OCI-LY7 (cell line): ENCODE results near the gene NEAT1.

Experiments
- CTCF ChIP-seq: fragments of 200-600 bp; sonication (generic); conservative IDR thresholded peaks from 2 replicates; pipeline ENCODE4 v1.5.1; 2014; ENCODE audit warnings: mild to moderate bottlenecking, antibody characterized with exemption, low read length, moderate library complexity, mixed read lengths
- EZH2phosphoT487 ChIP-seq: fragments of 200-600 bp; sonication (generic); IDR thresholded peaks from 2 replicates; pipeline ENCODE4 v1.6.1; 2018; ENCODE audit warnings: low read depth, borderline replicate concordance, mild to moderate bottlenecking, mixed run types, antibody characterized with exemption, low read length, moderate library complexity, mixed read lengths

DNA sequence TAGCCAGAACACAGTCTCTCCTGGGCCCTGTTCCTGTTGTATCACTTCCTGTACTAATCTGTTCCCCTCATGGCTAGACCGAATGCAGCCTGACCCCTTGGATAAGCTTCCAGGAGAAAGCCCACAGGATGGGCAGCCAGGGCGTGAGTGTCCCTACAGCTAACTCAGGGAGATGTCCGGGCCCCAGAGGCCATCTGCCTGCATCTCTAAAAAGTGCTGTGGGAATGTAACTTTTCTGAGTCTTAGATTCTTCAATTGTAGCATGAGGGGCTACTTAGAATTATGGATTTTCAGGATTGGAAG, 68.5 kb downstream of the NEAT1 start:
- TF ChIP-seq CTCF: no peak
- TF ChIP-seq EZH2phosphoT487: no peak
